HG03280 (cell line): Measurements from ENCODE around the gene STXBP1.

Experiments
- ATAC-seq: cut with Tn5 transposase; IDR thresholded peaks from one replicate; pipeline ENCODE4 v1.9.1; 2021; ENCODE audit warnings: mild to moderate bottlenecking, moderate library complexity; ENCODE audit not compliant: unreplicated experiment

Gene STXBP1

GRCh38 chr9:127611899-127612790, at the start of gene STXBP1:
TSS of gene STXBP1 (plus strand) at chr9:127612277. CDS start at chr9:127612404, 127 bp downstream.
- peak; percentile 92 for ATAC-seq

DNA sequence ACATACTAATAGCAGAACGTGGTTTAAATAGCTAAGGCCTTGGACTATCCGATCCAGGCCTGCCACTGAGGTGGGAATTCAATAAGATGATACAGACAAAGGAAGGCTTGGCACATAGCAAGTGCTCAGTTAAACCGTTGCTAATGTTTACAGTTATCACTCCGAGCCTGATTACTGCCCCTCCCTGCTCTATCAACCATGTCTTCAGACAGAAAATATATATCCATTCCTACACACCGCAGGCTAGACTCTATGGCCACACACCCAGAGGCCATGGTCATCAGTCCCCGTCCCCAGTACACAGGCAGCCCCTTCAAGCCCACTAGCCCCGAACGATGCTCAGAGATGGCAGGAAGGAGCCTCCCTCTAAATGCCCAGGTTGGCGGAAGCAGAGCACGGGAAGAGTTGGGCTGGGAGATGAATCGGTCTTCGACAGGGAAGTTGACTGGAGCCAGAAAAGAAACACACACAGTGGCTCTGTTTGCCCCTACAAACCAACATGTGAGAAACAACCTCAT, 49.7 kb upstream of the STXBP1 start:
- no peak for ATAC-seq

GRCh38 chr9:127562841-127563401, 49.2 kb upstream of the STXBP1 start:
- ATAC-seq, result no peak

GRCh38 chr9:127563579-127563978, 48.5 kb upstream of the STXBP1 start:
- ATAC-seq, result no peak

- ATAC-seq, result no peak
Observed at GRCh38 chr9:127565231-127565630, 46.8 kb upstream of the STXBP1 start.

GRCh38 chr9:127566351-127567001, 45.6 kb upstream of the STXBP1 start:
- no peak for ATAC-seq

DNA sequence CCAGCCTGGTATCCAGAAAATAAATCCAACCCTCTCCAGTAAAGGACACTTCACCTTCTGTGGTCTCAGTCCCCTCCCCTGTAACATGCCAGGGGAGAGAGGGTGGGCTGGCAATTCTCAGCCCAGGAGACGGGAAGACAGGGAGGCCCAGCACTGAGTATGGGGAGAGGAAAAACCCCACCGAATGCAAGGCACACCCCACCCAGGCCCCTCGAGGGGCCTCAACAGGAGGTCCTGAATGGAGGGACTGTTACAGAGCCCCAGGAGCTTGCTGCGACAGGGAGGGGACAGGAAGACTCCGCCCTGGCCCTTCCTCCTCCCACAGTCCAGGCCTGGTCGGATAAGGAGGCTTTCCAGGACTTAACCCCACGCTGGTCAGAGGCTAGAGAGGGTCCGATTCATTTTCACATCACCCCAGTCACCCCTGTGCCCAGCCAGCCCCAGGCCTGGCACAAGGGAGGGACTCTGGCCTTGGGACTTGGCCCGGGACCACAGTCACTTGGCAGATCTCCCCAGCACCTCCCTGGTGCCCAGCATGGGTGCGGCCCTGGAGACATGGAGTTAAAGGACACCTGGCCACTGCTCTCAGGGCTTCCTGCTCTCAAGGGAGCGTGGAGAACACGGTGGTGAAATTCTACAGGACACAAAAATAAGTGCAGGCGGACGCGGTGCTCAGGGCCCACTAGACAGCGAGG, 44.9 kb upstream of the STXBP1 start:
- no peak for ATAC-seq

GRCh38 chr9:127567730-127568617, 44.1 kb upstream of the STXBP1 start:
- no peak for ATAC-seq

DNA sequence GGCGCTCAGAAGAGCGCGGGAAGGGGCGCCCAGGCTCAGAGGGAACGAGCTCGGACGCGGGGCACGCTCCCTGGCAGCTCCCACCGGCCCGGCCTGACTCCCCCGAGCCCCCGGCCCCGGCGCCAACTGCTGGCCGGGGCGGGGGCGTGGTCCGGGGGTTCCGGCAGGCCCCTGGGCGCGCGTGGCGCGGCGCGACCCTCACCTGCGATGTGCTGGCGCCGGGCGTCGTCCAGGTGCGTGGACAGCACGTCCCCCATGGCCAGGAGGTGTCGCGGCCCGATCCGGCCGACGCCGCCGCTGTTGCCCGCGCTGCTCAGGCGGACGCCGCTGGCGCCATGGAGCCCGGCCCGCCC, 43.5 kb upstream of the STXBP1 start:
- ATAC-seq, result no peak

GRCh38 chr9:127568971-127569885, 42.8 kb upstream of the STXBP1 start:
- no peak for ATAC-seq

DNA sequence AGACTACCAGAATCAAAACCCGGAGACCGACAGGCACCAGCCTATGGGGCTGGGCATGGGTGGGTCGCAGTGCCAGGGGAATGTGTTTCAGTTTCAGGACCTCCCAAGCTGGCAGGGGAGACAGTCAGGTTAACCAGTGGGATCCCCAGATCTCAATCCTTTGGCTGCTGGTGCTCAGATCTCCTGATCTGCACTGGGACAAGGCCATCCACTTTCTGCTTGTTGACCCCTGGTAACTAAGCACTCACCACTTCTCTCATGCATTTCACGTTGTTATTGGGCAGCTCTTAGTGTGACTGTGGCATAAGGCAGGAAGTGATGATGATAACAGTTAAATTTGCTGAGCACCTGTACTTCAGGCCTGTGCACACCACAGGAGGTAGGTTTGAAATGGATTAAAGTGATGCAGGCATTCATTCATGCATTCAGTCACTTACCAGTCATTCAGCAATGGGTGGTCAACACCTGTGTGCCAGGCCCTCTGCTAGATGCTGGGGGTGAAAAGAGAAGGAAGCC, 42.1 kb upstream of the STXBP1 start:
- no peak for ATAC-seq

DNA sequence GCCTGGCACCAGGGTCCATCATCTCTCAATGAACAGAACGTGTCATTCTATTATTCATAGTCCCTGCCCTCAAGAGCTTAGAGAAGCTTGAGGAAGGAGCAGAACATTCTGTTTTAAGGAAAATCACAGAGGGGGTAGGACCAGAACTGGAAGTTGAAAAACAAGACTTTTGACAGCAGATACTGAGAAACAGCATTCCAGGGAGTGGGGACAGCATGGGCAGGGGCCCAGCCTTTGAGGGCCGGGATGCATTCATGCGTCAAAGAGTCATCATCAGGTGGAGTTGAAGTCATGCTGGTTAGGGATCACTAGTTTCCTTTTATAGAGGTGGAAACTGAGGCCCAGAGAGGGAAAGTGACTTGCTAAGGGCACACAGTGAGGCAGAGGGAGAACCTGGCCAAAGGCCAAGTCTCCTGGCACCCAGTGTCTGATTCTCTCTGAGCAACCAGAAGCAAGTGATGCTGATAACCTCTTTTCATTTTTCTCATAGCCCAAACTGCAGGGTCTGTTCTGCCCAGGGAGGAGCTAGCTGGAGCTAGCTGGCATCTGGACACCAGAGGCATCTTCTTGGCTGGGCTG, 41.5 kb upstream of the STXBP1 start:
- no peak for ATAC-seq

GRCh38 chr9:127571971-127572370, 40.1 kb upstream of the STXBP1 start:
- no peak for ATAC-seq

- ATAC-seq, result no peak
Observed at GRCh38 chr9:127572961-127573721, 38.9 kb upstream of the STXBP1 start.

GRCh38 chr9:127574072-127574993, 37.7 kb upstream of the STXBP1 start:
- ATAC-seq, result no peak

- ATAC-seq, result no peak
Observed at GRCh38 chr9:127575875-127576778, 36.0 kb upstream of the STXBP1 start.
